HepG2 (cell line): ENCODE data around the gene RPL38. TPM values are rescaled to one million over a fixed set of nuclear protein-coding genes. Genes with fewer than 3 reads are reported as not detected.
A peak's percentile ranks its signal among the peaks of the same experiment; 100 is the strongest.

ENCODE experiments used
- CBX1 ChIP-seq: IDR thresholded peaks from one replicate; pipeline ENCODE4 v1.6.1; 2016; ENCODE audit warnings: antibody characterized with exemption, low read depth
- EP300 ChIP-seq, 3 experiments: sonication (generic) in 1 of 3; formaldehyde crosslinking in 1 of 3; IDR thresholded peaks; 2 replicates each; pipeline versions ENCODE4 v1.5.1 to v1.6.1; 2011 to 2020; ENCODE audit warnings: low read depth in 2 of 3, low read length in 2 of 3, borderline replicate concordance in 1 of 3, improper control_type of control experiment in 1 of 3, mild to moderate bottlenecking in 1 of 3, missing genetic modification reagents in 1 of 3, moderate library complexity in 1 of 3
- FOXM1 ChIP-seq: sonication (generic); formaldehyde crosslinking; IDR thresholded peaks from 2 replicates; pipeline ENCODE4 v1.5.0; 2020; ENCODE audit warnings: missing genetic modification reagents
- GATAD1 ChIP-seq: IDR thresholded peaks from 2 replicates; pipeline ENCODE4 v1.6.1; 2016; ENCODE audit warnings: missing genetic modification reagents, missing compliant biosample characterization
- HMG20A ChIP-seq: IDR thresholded peaks from 2 replicates; pipeline ENCODE4 v1.6.1; 2016; ENCODE audit warnings: borderline replicate concordance
- KLF12 ChIP-seq: sonication (generic); formaldehyde crosslinking; IDR thresholded peaks from 2 replicates; pipeline ENCODE4 v1.4.0; 2020; ENCODE audit warnings: missing genetic modification reagents, borderline replicate concordance
- MYC ChIP-seq: sonication (generic); formaldehyde crosslinking; IDR thresholded peaks from 2 replicates; pipeline ENCODE4 v1.9.0; 2021; ENCODE audit warnings: missing genetic modification reagents, borderline replicate concordance
- ZBTB42 ChIP-seq: sonication (generic); formaldehyde crosslinking; IDR thresholded peaks from 2 replicates; pipeline ENCODE4 v1.5.0; 2020; ENCODE audit warnings: mild to moderate bottlenecking, missing genetic modification reagents
- ZEB1 ChIP-seq: IDR thresholded peaks from 2 replicates; pipeline ENCODE4 v1.6.1; 2012; ENCODE audit warnings: mild to moderate bottlenecking, low read depth, inconsistent platforms; ENCODE audit not compliant: insufficient replicate concordance
- ZNF24 ChIP-seq: fragments of 450-650 bp; IDR thresholded peaks from 2 replicates; pipeline ENCODE4 v1.6.1; 2017; ENCODE audit warnings: antibody characterized with exemption, mild to moderate bottlenecking
- ZNF317 ChIP-seq: sonication (generic); formaldehyde crosslinking; IDR thresholded peaks from 2 replicates; pipeline ENCODE4 v1.5.0; 2020; ENCODE audit warnings: mild to moderate bottlenecking, missing genetic modification reagents
- ZNF567 ChIP-seq: sonication (generic); formaldehyde crosslinking; IDR thresholded peaks from 2 replicates; pipeline ENCODE4 v1.8.1; 2023; ENCODE audit warnings: mild to moderate bottlenecking, missing genetic modification reagents, borderline replicate concordance
- ZNF773 ChIP-seq: sonication (generic); formaldehyde crosslinking; IDR thresholded peaks from 2 replicates; pipeline ENCODE4 v1.4.0; 2020; ENCODE audit warnings: missing genetic modification reagents, borderline replicate concordance
- polyA plus RNA-seq, 8 experiments: library from polyadenylated mRNA; depleted of rRNA in 3 of 8; stranded (reverse) in 7 of 8; unstranded in 1 of 8; fragments of >200 nt; fragmentation: Illumina TruSeq in 4 of 8; extraction: Trizol in 4 of 8; gene quantifications; 2 replicates each; pipeline versions ENCODE4 v1.2.1 to v1.2.3, GENCODE V29; 2011 to 2016; ENCODE audit warnings: low read depth in 4 of 8, missing spikeins in 1 of 8, mixed read lengths in 1 of 8; ENCODE audit not compliant: insufficient read depth in 1 of 8
- total RNA-seq, 5 experiments: library from RNA; depleted of rRNA; stranded (reverse); fragments of >200 nt; fragmentation: Illumina TruSeq; extraction: Trizol; gene quantifications; 2 replicates each; pipeline ENCODE4 v1.2.3, GENCODE V29; 2016; ENCODE audit warnings: low read depth in 1 of 5
- TF ChIP-seq, protein P1 (sequence below): sonication (generic); IDR thresholded peaks from 2 replicates; pipeline ENCODE4 v1.6.1; 2016; ENCODE audit warnings: low read depth, borderline replicate concordance
- TF ChIP-seq, protein P2 (sequence below): sonication (generic); formaldehyde crosslinking; IDR thresholded peaks from 2 replicates; pipeline ENCODE4 v1.5.1; 2020; ENCODE audit warnings: missing genetic modification reagents, mild to moderate bottlenecking, borderline replicate concordance
- TF ChIP-seq, protein P3 (sequence below): sonication (generic); formaldehyde crosslinking; IDR thresholded peaks from 2 replicates; pipeline ENCODE4 v1.4.0; 2020; ENCODE audit warnings: missing genetic modification reagents
- TF ChIP-seq, protein P4 (sequence below): sonication (generic); formaldehyde crosslinking; conservative IDR thresholded peaks from 2 replicates; pipeline ENCODE4 v1.4.0; 2020; ENCODE audit warnings: missing genetic modification reagents
- TF ChIP-seq, protein P5 (sequence below): sonication (generic); formaldehyde crosslinking; IDR thresholded peaks from 2 replicates; pipeline ENCODE4 v1.5.0; 2020; ENCODE audit warnings: mild to moderate bottlenecking, missing genetic modification reagents

RPL38 gene
- total and polyA plus RNA-seq, 2 of the 13 experiments (the other 11 are each of a cell fraction or from before 2014, with no cell fraction given) = 2,370 to 2,372 TPM

DNA sequence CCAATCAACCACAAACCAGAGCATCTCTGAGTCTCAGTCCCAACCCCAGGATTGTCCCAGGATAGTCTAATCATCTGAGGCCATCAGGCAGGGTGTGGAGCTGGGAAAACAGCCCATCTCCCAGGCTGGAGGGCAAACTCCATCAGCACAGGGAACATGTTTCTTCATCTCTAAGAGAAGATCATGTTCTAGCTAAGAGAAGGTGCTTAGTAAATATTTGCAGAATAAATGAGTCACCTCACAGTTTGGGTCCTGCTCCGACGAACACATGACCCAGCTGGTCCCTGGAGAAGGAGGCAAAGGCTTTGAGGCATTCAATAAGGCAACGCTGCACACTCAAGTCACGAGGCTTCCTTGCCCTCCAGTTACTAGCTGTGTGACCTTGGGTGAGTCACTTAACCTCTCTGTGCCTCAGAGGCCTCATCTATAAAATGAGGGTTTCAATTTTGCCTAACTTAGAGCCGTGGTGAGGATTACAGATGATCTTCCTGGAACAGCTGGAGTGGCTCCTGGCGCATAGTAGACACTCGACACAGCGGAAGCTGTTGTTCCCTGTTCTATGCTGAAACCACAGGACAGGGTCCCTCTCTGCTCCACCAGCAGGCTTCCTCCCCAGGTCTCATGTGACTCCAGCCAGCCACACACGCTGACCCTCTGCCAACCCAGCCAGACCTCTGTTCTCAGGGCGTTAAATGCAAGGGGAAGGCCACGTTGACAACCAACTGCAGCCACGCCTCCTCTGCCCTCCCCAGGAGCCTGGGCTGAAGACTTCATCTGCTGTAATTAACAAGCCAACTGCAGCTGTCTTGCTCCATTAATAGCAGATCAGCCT is 10.3 kb upstream of the RPL38 start (continued):
- peak in 1 of 2 experiments; percentile 58; a peak in 2 of 4 replicates for TF ChIP-seq EP300 (IDR thresholded peaks at IDR 0.05; ENCODE audit: low read depth in 2 of 2, low read length in 2 of 2)
- no peak; the same call in 1 of the 2 replicates for TF ChIP-seq EP300 (CRISPR knock-in tag; IDR thresholded peaks at IDR 0.05; ENCODE audit: borderline replicate concordance)
- TF ChIP-seq ZEB1 = no peak
- TF ChIP-seq ZNF317 (CRISPR knock-in tag) = 0 out of 2 replicates have a peak, but pooled peaks have one; percentile 57
- TF ChIP-seq HMG20A = peak; percentile 64; the same call in 1 of the 2 replicates
- TF ChIP-seq, protein P1, sequence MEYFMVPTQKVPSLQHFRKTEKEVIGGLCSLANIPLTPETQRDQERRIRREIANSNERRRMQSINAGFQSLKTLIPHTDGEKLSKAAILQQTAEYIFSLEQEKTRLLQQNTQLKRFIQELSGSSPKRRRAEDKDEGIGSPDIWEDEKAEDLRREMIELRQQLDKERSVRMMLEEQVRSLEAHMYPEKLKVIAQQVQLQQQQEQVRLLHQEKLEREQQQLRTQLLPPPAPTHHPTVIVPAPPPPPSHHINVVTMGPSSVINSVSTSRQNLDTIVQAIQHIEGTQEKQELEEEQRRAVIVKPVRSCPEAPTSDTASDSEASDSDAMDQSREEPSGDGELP = peak; percentile 54; the same call in 1 of the 2 replicates
- TF ChIP-seq ZNF773 (CRISPR knock-in tag) = no peak
- no peak for TF ChIP-seq FOXM1 (CRISPR knock-in tag)
- TF ChIP-seq ZNF567 (CRISPR knock-in tag) = 0 out of 2 replicates have a peak, but pooled peaks have one; percentile 37
- TF ChIP-seq ZBTB42 (CRISPR knock-in tag) = no peak
- peak; percentile 37; the same call in 1 of the 2 replicates for TF ChIP-seq MYC
- 0 out of 2 replicates have a peak, but pooled peaks have one; percentile 10 for TF ChIP-seq ZNF24
- TF ChIP-seq, protein P2, sequence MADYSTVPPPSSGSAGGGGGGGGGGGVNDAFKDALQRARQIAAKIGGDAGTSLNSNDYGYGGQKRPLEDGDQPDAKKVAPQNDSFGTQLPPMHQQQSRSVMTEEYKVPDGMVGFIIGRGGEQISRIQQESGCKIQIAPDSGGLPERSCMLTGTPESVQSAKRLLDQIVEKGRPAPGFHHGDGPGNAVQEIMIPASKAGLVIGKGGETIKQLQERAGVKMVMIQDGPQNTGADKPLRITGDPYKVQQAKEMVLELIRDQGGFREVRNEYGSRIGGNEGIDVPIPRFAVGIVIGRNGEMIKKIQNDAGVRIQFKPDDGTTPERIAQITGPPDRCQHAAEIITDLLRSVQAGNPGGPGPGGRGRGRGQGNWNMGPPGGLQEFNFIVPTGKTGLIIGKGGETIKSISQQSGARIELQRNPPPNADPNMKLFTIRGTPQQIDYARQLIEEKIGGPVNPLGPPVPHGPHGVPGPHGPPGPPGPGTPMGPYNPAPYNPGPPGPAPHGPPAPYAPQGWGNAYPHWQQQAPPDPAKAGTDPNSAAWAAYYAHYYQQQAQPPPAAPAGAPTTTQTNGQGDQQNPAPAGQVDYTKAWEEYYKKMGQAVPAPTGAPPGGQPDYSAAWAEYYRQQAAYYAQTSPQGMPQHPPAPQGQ = no peak
- TF ChIP-seq, protein P3, sequence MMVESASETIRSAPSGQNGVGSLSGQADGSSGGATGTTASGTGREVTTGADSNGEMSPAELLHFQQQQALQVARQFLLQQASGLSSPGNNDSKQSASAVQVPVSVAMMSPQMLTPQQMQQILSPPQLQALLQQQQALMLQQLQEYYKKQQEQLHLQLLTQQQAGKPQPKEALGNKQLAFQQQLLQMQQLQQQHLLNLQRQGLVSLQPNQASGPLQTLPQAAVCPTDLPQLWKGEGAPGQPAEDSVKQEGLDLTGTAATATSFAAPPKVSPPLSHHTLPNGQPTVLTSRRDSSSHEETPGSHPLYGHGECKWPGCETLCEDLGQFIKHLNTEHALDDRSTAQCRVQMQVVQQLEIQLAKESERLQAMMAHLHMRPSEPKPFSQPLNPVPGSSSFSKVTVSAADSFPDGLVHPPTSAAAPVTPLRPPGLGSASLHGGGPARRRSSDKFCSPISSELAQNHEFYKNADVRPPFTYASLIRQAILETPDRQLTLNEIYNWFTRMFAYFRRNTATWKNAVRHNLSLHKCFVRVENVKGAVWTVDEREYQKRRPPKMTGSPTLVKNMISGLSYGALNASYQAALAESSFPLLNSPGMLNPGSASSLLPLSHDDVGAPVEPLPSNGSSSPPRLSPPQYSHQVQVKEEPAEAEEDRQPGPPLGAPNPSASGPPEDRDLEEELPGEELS (CRISPR knock-in tag) = peak; percentile 24; the same call in 1 of the 2 replicates
- TF ChIP-seq, protein P4, sequence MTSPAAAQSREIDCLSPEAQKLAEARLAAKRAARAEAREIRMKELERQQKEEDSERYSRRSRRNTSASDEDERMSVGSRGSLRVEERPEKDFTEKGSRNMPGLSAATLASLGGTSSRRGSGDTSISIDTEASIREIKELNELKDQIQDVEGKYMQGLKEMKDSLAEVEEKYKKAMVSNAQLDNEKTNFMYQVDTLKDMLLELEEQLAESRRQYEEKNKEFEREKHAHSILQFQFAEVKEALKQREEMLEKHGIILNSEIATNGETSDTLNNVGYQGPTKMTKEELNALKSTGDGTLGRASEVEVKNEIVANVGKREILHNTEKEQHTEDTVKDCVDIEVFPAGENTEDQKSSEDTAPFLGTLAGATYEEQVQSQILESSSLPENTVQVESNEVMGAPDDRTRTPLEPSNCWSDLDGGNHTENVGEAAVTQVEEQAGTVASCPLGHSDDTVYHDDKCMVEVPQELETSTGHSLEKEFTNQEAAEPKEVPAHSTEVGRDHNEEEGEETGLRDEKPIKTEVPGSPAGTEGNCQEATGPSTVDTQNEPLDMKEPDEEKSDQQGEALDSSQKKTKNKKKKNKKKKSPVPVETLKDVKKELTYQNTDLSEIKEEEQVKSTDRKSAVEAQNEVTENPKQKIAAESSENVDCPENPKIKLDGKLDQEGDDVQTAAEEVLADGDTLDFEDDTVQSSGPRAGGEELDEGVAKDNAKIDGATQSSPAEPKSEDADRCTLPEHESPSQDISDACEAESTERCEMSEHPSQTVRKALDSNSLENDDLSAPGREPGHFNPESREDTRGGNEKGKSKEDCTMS (CRISPR knock-in tag) = no peak
- TF ChIP-seq KLF12 (CRISPR knock-in tag) = no peak
- TF ChIP-seq CBX1 = no peak
- TF ChIP-seq GATAD1 = no peak
- TF ChIP-seq, protein P5, sequence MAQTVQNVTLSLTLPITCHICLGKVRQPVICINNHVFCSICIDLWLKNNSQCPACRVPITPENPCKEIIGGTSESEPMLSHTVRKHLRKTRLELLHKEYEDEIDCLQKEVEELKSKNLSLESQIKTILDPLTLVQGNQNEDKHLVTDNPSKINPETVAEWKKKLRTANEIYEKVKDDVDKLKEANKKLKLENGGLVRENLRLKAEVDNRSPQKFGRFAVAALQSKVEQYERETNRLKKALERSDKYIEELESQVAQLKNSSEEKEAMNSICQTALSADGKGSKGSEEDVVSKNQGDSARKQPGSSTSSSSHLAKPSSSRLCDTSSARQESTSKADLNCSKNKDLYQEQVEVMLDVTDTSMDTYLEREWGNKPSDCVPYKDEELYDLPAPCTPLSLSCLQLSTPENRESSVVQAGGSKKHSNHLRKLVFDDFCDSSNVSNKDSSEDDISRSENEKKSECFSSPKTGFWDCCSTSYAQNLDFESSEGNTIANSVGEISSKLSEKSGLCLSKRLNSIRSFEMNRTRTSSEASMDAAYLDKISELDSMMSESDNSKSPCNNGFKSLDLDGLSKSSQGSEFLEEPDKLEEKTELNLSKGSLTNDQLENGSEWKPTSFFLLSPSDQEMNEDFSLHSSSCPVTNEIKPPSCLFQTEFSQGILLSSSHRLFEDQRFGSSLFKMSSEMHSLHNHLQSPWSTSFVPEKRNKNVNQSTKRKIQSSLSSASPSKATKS = no peak
